GM18505 (cell line): ENCODE measurements around the gene UTP25.

ENCODE experiments used
- ATAC-seq: cut with Tn5 transposase; IDR thresholded peaks from one replicate; pipeline ENCODE4 v1.9.1; 2021; ENCODE audit not compliant: unreplicated experiment
- POLR2A ChIP-seq: IDR thresholded peaks from 4 replicates; pipeline ENCODE4 v1.6.1; 2011; ENCODE audit warnings: borderline replicate concordance; ENCODE audit not compliant: insufficient read depth, insufficient read length; ENCODE audit errors: extremely low read depth

Gene UTP25

GRCh38 chr1:209837671-209838070 is 9.9 kb downstream of the UTP25 start:
- ATAC-seq, result no peak
- no peak for TF ChIP-seq POLR2A

GRCh38 chr1:209838537-209838936 is 10.8 kb downstream of the UTP25 start:
- no peak for TF ChIP-seq POLR2A
- ATAC-seq, result no peak

- no peak for ATAC-seq
- TF ChIP-seq POLR2A, result no peak
These were observed 12.2 kb downstream of the UTP25 start for GRCh38 chr1:209839875-209840546.

- ATAC-seq, result no peak
- TF ChIP-seq POLR2A, result no peak
These were observed 12.8 kb downstream of the UTP25 start for GRCh38 chr1:209840611-209841010.

- no peak for ATAC-seq
- TF ChIP-seq POLR2A, result no peak
These were observed 17.1 kb downstream of the UTP25 start for GRCh38 chr1:209844695-209845407.

- no peak for ATAC-seq
- TF ChIP-seq POLR2A, result no peak
These were observed 17.6 kb downstream of the UTP25 start for GRCh38 chr1:209845408-209845725.

GRCh38 chr1:209849388-209849787 is 21.6 kb downstream of the UTP25 start:
- no peak for ATAC-seq
- TF ChIP-seq POLR2A, result no peak

GRCh38 chr1:209850342-209850979 is 22.7 kb downstream of the UTP25 start:
- ATAC-seq, result peak; percentile 74
- no peak for TF ChIP-seq POLR2A

- ATAC-seq, result no peak
- TF ChIP-seq POLR2A, result no peak
These were observed 25.9 kb downstream of the UTP25 start for GRCh38 chr1:209853676-209854075.

GRCh38 chr1:209854196-209854595 is 26.4 kb downstream of the UTP25 start:
- no peak for TF ChIP-seq POLR2A
- ATAC-seq, result no peak

GRCh38 chr1:209855006-209855405 is 27.2 kb downstream of the UTP25 start:
- no peak for TF ChIP-seq POLR2A
- no peak for ATAC-seq

GRCh38 chr1:209855623-209856022 is 27.9 kb downstream of the UTP25 start:
- no peak for TF ChIP-seq POLR2A
- ATAC-seq, result no peak

GRCh38 chr1:209858561-209859103 is 30.9 kb downstream of the UTP25 start:
- no peak for ATAC-seq
- TF ChIP-seq POLR2A, result no peak
